Middle frontal gyrus (tissue), 1 donor: Measurements from ENCODE around the gene HEYL.

ENCODE experiments used
- DNase-seq: peaks from one replicate; pipeline ENCODE4 v3.0.0-alpha.2; 2015; ENCODE audit warnings: low spot score; ENCODE audit errors: extremely low spot score

HEYL gene

DNA sequence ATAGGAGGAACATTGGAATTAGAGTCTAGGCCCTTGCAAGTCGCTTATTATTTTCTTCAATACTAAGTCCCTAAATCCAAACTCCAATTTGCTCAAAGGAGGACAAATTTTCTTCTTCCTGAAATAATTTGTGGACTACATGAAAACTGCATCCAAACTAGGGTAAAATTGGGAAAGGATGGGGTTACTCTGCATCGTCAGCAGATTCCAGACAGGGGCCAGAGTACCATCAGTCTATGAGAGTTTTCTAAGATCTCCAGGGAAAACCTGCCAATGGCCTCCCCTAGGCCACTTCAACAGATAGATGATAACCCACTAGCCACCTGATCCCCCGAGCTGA is 508 bp downstream of the HEYL start:
- no peak for DNase-seq

DNA sequence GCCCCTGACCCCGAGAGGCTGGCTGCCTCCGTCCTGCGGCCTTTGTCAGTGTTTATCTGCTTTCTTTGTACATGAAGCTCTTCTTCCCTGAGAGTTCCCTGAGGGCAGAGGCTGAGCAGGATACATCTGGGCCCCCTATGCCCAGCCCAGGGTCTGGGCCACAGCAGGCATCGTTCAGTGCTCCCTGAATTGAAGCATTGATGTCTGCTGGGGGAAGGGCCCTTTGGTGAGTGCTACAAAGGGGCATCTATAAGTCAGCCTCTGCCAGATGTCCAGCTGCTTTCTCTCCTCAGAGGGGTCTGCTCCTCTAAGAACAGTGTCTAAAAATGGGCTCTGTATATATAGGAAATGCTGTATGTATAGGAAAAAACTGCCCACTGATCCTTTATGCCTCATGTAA is 2.1 kb downstream of the HEYL start:
- no peak for DNase-seq

GRCh38 chr1:39635871-39636210 is 3.6 kb downstream of the HEYL start:
- no peak for DNase-seq

DNA sequence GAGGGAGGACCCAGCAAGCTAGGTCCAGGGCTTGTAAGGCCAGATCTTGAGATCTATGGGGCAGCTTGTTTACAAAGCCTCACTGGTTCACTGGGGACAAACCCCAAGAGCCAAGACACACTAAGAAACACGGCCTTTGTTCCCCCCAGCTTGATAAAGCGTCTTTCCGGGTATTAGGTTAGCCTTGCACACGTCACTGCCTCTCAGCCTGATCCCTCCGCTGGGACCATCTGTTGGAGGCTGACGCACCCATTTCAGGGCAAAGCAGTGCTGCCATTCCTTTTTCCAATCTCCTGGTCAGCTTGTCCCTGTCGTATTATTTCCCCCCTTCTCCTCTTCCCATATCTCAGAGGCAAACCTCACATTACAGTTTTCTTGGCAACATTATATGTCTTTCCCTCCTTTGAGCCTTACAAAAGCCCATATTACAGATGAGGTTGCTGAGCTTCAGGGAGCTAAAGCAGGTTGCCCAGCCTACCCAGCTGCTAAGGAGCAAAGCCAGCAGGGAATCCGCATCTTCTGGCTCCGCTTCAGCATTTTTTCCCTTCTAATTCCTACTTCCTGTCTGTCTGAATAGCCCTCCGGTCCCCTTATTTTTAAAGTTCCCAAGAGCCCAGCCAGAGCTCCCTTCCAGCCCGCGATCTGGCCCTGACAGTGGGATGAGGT is 4.1 kb downstream of the HEYL start:
- DNase-seq, result no peak

DNA sequence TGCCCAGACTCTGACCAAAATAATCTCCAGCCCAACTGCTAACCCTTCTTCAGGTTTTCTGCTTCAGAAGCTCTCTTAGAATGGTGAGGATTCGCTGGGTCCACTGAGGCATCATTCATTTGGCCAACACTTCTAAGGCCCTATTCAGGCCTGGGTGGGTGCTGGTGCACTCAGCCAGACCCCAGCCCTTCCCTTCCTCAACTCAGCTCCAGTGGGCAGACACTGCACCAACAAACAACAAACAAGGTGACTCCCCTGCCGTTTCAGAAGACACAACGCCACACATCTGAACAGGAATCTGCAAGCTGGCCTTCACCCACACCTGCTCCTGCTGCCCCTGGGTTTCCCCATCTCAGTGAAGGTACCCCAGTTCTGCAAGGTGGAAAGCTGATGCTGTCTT is 6.0 kb downstream of the HEYL start:
- DNase-seq, result no peak

- no peak for DNase-seq
These were observed 6.6 kb downstream of the HEYL start for GRCh38 chr1:39632682-39633417.

DNA sequence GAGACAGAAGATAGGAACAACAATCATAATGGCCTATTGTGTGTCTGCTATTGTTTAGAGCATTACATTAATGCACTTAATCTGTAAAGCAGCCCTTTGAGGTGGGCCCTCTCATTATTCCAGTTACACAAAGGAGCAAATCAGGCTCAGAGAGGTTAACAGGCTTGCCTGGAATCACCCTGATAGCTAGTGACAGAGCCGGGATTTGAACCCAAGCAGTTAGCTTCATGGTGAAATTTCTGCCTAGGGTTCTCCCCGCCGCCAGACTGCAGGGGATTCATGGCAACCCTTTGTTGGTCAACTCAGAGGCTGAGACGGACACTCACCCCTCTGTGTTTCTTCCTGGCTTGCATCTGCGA is 7.1 kb downstream of the HEYL start:
- DNase-seq, result no peak

DNA sequence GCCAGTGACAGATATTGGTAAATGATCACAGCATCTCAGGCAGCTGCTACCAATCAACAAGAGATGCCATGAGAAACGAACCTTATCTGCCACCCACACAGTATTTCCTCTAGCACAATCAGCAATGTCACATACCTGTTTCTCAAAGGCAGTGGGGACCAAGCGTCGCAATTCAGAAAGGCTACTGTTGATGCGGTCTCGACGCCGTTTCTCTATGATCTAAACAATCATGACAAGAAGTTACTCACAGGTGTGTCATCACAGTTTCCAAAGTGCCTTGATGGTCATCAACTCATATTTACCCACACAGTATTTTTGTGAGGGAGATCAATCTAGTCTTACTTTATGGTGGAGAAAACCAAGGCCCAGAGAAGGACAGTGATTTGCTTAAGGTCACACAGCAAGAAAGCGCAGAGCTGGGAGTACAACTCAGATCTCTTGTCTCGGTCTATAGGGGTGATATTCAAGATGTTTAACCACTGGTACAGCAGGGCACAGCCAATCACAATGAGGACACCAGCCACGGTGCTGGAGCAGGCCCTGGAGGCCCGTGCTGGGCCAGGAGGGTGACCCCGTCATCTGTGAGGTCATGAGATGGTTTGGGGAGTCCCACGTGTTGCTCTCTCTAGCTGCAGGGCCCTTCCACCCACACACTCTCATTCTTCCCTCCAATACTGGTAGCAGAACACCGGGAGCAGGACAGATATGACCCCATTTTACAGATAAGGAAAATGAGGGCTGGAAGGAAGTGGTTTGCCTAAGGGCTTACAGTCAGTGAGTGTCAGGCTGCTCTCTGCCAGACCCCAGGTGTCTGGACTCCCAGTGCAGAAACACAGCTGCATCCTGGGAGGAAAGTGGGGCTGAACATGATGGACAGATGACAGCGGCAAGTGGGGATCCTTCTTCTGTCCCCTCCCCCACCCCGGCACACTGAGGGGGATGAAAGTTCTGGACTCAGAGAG is 7.8 kb downstream of the HEYL start:
- DNase-seq, result no peak

DNA sequence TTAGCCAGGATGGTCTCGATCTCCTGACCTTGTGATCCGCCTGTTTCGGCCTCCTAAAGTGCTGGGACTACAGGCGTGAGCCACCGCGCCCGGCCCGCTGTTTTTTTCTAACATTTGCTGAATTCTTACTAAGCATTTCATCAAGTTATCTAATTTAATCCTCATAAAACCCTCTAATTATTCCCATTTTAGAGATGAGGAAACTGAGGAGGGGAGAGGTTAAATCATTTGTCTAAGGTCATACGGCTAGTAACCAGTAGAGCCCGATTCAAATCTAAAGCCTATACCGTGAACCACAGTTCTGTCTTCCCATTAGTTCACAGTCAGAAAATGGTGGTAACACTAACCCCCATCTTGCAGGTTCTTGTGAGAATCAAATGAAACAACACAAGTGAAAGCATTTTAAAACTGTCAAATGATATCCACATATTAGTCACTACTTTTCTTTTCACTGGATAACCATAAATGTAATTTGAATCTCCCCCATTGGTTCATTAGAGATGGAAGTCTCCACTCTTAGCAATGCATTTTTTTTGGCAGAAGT is 10.6 kb downstream of the HEYL start:
- no peak for DNase-seq

- no peak for DNase-seq
These were observed 12.8 kb downstream of the HEYL start for GRCh38 chr1:39626646-39627045.

- DNase-seq, result peak; percentile 13
These were observed 13.8 kb downstream of the HEYL start for GRCh38 chr1:39625462-39626273.

GRCh38 chr1:39625009-39625408 is 14.4 kb downstream of the HEYL start:
- DNase-seq, result no peak

DNA sequence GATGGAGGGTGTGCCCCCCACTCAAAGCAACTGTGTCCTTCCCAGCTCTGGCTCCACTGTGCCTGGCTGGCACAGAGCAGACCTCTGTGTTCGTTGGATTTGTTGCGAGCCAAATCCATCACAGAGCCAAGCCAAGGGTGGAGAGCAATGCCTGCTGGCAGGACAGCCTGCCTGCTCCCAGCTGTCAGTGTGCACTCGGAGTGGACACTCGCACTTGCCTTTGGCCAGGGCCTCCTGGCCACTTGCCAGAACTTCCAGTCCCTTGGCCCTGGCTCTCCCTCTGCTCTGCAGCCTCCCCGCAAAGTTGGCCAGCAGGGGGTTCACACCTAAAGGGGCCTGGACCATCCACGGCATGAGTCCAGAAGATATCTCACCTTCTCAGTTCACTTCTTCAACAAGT is 16.4 kb downstream of the HEYL start:
- no peak for DNase-seq

DNA sequence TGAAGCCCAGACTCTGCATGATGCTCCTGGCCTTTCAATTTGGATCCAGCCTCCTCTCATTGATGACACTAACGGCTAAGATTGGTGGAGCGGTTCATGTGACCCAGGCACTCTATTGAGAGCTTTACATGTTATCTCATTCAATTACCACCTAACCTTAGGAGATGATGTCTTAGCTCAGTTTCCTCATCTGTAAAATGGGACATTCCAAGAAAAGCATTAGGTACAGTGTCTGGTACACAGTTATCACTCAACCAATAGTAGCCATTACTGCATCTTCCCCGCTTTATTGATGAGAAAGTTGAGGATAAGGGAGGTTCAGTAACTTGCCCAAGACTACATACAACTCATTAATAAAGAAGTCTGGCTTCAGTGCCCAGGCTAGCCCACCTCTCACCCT is 17.0 kb downstream of the HEYL start:
- DNase-seq, result no peak

- DNase-seq, result no peak
These were observed 18.7 kb downstream of the HEYL start for GRCh38 chr1:39620659-39621165.

- no peak for DNase-seq
These were observed 21.9 kb downstream of the HEYL start for GRCh38 chr1:39617488-39618049.

- DNase-seq, result no peak
These were observed 24.3 kb downstream of the HEYL start for GRCh38 chr1:39615086-39615673.

GRCh38 chr1:39614488-39614887 is 25.0 kb downstream of the HEYL start:
- DNase-seq, result no peak

DNA sequence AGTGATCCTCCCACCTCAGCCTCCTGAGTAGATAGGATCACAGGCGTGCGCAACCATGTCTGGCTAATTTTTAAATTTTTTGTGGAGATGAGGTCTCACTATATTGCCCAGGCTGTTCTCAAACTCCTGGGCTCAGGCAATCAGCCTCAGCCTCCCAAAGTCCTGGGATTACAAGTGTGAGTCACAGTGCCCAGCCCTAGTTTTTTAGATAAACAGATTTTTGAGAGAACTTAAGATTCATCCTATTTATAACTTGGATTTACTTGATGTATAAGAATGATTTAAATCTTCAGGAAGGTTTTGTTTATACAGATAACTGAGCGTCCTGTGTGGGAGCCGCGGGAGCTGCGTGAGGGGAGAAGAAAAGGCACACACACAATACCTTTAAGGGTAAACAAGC is 26.2 kb downstream of the HEYL start:
- DNase-seq, result no peak

- no peak for DNase-seq
These were observed 29.7 kb downstream of the HEYL start for GRCh38 chr1:39609618-39610331.
